Measurements from ENCODE around the gene ARL11.

DNA sequence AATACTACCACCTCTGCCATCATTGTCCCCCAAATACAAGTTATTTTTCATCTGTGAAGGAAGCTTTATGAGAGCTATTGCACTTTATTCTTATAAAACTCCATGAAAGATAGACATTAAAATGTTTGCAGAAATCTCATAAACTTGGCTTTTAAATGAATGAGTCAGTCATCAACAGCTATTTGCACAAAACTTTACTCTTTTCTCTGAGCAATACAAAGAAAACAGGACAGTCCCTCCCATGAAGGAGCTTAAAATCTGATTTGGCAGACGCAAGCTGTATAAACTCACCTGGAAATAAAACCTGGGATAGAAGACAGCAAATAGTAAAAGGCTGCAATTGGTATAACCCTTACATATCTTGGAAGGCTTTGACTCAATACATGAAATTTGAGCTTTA, 26.3 kb upstream of the ARL11 start:
- TF ChIP-seq, protein P1, sequence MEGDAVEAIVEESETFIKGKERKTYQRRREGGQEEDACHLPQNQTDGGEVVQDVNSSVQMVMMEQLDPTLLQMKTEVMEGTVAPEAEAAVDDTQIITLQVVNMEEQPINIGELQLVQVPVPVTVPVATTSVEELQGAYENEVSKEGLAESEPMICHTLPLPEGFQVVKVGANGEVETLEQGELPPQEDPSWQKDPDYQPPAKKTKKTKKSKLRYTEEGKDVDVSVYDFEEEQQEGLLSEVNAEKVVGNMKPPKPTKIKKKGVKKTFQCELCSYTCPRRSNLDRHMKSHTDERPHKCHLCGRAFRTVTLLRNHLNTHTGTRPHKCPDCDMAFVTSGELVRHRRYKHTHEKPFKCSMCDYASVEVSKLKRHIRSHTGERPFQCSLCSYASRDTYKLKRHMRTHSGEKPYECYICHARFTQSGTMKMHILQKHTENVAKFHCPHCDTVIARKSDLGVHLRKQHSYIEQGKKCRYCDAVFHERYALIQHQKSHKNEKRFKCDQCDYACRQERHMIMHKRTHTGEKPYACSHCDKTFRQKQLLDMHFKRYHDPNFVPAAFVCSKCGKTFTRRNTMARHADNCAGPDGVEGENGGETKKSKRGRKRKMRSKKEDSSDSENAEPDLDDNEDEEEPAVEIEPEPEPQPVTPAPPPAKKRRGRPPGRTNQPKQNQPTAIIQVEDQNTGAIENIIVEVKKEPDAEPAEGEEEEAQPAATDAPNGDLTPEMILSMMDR (IDR thresholded peaks at IDR 0.05), result no peak
- TF ChIP-seq POLR2A (IDR thresholded peaks at IDR 0.05), result no peak

All from uterus (tissue), 2 donors.